Neutrophil (primary cell): ENCODE measurements around the gene POLN.

ENCODE experiments used
- H3K27ac ChIP-seq: fragments of 200-600 bp; sonication (generic); 2 replicates; pipeline ENCODE4 v1.5.1; 2016; ENCODE audit warnings: mild to moderate bottlenecking, moderate library complexity
- H3K27me3 ChIP-seq: fragments of 200-600 bp; sonication (generic); 2 replicates; pipeline ENCODE4 v1.6.0; 2016; ENCODE audit warnings: mild to moderate bottlenecking
- H3K36me3 ChIP-seq: fragments of 200-600 bp; sonication (generic); 2 replicates; pipeline ENCODE4 v1.5.1; 2017
- H3K4me1 ChIP-seq, 2 experiments: fragments of 200-600 bp in 1 of 2; sonication (generic) in 1 of 2; 1 replicate in 1 of 2; 2 replicates in 1 of 2; pipeline versions ENCODE4 v1.5.1 to v1.6.1; 2013 to 2016; ENCODE audit warnings: low read depth in 1 of 2, low read length in 1 of 2, mild to moderate bottlenecking in 1 of 2, moderate library complexity in 1 of 2; ENCODE audit not compliant: control insufficient read depth in 1 of 2, insufficient read depth in 1 of 2
- H3K4me3 ChIP-seq, 2 experiments: fragments of 200-600 bp in 1 of 2; sonication (generic) in 1 of 2; 1 replicate in 1 of 2; 2 replicates in 1 of 2; pipeline ENCODE4 v1.5.1; 2013 to 2016; ENCODE audit warnings: low read depth in 1 of 2, low read length in 1 of 2, mild to moderate bottlenecking in 1 of 2, moderate library complexity in 1 of 2
- H3K9me3 ChIP-seq: fragments of 200-600 bp; sonication (generic); 2 replicates; pipeline ENCODE4 v1.5.1; 2016
- TF ChIP-seq, protein P1 (sequence below): fragments of 200-600 bp; sonication (generic); IDR thresholded peaks from 2 replicates; pipeline ENCODE4 v1.5.1; 2016; ENCODE audit warnings: antibody characterized with exemption

POLN gene

DNA sequence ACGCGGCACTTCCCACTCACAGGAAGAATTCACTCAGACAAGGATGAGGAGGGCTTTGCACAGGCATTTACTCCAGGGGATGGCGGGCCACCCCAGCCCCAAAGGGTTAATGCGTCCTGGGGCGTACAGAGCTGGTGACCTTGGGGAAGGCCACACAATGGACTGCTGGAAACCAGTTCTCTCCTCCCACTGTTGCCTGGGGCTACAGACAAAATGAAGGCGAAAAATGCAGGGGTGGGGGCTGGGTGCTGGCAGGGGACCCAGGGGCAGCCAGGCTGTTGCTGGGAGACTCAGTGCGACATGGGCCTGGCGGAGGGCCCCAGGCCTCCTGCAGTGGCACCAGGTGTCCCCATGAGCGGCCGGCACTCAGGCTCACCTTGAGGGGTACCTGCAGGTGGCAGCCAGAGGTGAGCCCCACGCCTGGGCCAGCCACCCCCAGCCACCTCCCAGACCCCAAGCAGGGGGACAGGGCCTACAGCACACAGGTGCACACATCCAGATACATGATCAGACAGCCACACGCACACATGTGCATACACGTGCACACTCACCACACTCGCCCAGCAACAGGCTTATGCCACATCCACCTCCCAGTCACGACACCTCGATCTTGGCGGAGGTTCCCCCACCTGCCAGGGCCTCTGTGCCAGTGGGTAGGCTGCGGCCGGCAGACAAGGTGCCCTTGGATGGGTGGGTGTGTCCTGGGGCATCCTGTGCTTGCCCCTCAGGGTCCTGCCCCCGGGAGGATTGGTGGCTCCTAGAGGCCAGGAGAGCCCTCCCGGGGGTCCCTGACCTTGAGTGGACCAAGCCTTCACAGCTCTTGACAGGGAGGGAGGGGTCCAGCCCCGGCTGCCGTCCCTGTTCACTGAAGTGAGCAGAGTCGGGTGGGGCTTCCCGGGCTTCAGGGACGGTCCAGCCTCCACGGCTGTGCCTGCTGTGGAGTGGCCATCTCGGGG is 169.7 kb downstream of the POLN start:
- Histone ChIP-seq H3K9me3 (no peaks in the 10 kb centered on the region), H3K27ac (no peak overlapping the region), H3K4me1 (peaks cover 0 to 5% of the 10 kb centered on the region in 2 experiments), H3K27me3 (no peaks in the 10 kb centered on the region), H3K4me3 (no peak overlapping the region), H3K36me3 (no peaks in the 10 kb centered on the region)
- TF ChIP-seq, protein P1, sequence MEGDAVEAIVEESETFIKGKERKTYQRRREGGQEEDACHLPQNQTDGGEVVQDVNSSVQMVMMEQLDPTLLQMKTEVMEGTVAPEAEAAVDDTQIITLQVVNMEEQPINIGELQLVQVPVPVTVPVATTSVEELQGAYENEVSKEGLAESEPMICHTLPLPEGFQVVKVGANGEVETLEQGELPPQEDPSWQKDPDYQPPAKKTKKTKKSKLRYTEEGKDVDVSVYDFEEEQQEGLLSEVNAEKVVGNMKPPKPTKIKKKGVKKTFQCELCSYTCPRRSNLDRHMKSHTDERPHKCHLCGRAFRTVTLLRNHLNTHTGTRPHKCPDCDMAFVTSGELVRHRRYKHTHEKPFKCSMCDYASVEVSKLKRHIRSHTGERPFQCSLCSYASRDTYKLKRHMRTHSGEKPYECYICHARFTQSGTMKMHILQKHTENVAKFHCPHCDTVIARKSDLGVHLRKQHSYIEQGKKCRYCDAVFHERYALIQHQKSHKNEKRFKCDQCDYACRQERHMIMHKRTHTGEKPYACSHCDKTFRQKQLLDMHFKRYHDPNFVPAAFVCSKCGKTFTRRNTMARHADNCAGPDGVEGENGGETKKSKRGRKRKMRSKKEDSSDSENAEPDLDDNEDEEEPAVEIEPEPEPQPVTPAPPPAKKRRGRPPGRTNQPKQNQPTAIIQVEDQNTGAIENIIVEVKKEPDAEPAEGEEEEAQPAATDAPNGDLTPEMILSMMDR = no peak

DNA sequence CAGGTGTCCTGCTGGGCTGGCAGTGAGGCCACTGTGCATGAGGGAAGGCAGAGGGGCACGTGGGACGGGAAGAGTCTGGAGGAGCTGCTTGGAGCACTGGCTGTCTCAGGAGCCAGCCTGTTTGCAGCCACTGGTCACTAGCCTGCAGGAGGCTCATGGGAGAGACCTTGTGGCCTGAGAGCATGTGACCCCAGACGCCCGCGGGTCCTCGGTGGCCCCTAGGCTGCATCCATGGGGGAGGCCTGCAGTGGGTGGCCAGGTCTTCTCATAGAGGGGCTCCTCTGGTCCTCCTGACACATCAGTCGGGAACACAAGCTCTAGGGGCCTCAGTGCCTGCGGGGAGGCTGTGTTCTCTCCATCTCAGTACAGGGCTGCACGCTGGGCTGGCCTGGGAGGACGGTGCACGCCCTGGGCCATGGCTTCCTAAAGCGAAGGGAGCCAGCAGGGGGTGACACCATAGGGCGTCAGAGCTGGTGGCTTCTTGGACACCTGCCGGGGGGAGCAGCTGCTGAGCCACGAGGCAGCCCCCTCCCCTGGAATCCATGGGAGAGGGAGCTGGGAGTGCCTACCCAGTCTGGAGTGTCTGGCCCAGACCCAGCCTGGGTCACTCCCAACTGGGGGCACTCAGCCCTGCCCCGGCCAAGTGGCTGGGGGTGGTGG is 170.5 kb downstream of the POLN start:
- Histone ChIP-seq H3K27me3 (no peaks in the 10 kb centered on the region), H3K9me3 (no peaks in the 10 kb centered on the region), H3K4me1 (peaks cover 0 to 4% of the 10 kb centered on the region in 2 experiments), H3K27ac (no peak overlapping the region), H3K4me3 (no peak overlapping the region), H3K36me3 (no peaks in the 10 kb centered on the region)
- TF ChIP-seq, protein P1 = no peak

DNA sequence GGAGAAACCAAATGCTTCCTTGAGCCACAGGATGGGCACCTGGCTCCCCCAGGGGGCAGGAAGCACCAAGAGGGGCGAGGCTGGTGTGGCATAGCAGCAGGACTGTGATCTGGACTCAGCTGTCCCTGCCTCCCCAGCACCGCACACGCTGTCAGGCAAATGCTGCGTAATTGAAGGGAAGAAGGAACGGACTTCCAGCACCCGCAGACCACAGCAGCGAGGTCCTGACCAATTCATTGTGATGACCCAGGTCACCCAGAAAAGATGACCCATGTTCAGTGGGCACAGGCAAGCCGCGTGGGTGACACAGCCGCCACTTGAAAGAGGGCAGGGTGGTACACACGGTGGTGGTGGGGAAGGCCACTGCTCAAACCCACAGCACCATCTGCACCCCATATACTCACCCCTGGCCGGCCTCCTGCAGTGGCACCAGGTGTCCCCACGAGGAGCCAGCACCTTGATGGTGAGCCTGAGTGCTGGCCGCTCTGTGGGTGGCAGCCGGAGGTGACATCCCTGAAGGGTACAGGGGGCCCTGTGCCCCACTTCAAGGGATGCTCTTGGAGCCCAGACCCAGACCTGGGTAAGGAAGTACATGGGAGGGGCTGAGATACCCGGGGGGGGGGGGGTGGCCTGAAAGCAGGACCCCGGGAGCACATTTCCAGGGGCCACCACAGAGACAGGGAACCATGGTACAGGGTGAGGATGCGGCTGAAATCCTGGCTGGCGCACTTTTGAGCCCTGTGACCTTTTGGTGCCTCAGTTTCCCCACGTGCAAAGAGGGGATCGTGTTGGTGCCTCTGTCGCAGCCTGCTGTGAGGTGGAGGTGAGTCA is 171.3 kb downstream of the POLN start:
- Histone ChIP-seq H3K9me3 (no peaks in the 10 kb centered on the region), H3K4me1 (no peaks in the 10 kb centered on the region), H3K36me3 (no peaks in the 10 kb centered on the region), H3K4me3 (no peak overlapping the region), H3K27ac (no peak overlapping the region), H3K27me3 (no peaks in the 10 kb centered on the region)
- TF ChIP-seq, protein P1 = no peak

DNA sequence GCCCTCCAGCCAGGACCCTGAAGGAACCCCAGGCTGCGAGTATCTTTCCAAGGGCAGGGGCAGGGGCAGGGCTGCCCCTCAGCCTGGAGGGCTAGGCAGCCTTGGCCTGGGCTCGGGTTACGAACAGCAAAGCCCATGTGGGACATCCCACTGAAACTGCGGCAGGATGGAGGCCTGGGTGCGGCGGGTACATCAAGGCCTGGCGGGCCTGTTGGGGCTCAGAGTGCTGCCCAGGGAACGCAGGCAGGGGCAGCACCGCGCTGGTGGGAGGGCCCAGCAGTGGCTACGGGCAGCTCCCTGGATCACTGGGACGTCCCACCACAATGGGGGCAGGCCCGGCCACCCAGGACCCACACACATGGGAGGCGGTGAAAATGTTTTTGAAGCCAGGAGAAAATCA is 171.9 kb downstream of the POLN start:
- Histone ChIP-seq H3K27ac (no peak overlapping the region), H3K4me1 (no peaks in the 10 kb centered on the region), H3K9me3 (no peaks in the 10 kb centered on the region), H3K4me3 (no peak overlapping the region), H3K36me3 (no peaks in the 10 kb centered on the region), H3K27me3 (no peaks in the 10 kb centered on the region)
- TF ChIP-seq, protein P1 = no peak

DNA sequence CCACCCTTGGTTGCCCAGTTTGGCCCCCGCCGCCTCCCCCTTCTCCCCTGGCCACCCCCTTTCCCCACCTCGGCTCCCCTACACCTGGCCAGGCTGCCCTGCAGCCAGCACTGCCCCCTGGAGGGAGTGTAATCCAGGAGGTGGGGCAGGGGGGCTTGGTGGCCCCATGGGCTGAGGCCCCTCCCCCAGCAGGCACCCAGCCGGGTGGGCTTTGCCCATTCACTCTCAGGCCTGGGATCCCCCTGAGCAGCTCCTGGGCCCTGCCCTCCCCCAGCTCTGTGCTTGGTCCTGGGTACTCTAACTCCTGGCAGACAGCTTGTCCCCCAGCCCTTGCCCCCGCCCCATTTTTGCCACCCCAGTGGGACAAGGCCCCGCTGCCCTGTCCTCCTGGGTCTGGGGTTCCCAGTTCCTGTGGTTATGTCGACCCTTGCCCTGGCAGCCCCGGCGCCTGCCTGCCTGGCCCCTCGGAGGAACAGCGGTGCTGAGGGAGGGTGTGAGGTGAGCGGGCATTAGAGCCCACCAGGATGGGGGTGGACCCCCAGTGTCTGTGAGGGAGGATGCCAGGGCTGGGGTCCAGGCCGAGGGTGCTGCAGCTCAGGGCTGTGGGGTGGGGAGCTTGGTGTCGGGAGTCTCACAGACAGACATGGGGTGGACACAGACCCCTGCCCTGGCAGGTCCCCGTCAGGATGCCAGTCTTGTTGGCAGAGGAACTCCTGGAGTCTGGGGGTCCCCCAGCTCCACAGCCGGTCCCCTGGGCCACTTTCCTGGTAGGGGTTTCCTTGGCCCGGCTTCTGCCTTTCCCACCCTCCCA is 172.6 kb downstream of the POLN start:
- Histone ChIP-seq H3K4me1 (no peaks in the 10 kb centered on the region), H3K4me3 (no peak overlapping the region), H3K27ac (no peak overlapping the region), H3K36me3 (no peaks in the 10 kb centered on the region), H3K27me3 (no peaks in the 10 kb centered on the region), H3K9me3 (no peaks in the 10 kb centered on the region)
- TF ChIP-seq, protein P1 = no peak
